GM12801 (cell line): ENCODE results near the gene TOGARAM1.

ENCODE experiments used
- TF ChIP-seq, protein P1 (sequence below): IDR thresholded peaks from one replicate; pipeline ENCODE4 v1.5.1; 2011; ENCODE audit warnings: control low read depth; ENCODE audit not compliant: insufficient read length; ENCODE audit errors: extremely low read depth

Gene TOGARAM1

DNA sequence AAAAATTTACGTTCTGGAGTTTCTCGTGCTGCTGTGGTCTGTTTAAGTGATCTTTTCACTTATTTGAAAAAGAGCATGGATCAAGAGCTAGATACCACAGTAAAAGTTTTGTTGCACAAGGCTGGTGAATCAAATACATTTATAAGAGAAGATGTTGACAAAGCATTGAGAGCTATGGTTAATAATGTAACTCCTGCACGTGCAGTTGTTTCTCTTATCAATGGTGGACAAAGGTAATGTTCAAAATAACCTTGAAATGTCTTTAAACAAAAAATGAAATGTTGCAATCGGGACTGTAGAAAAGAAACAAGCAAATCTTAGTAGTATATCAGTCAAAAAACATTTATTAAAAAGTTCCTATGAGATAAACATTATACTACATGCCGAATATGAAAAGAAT, 82.6 kb downstream of the TOGARAM1 start:
- TF ChIP-seq, protein P1, sequence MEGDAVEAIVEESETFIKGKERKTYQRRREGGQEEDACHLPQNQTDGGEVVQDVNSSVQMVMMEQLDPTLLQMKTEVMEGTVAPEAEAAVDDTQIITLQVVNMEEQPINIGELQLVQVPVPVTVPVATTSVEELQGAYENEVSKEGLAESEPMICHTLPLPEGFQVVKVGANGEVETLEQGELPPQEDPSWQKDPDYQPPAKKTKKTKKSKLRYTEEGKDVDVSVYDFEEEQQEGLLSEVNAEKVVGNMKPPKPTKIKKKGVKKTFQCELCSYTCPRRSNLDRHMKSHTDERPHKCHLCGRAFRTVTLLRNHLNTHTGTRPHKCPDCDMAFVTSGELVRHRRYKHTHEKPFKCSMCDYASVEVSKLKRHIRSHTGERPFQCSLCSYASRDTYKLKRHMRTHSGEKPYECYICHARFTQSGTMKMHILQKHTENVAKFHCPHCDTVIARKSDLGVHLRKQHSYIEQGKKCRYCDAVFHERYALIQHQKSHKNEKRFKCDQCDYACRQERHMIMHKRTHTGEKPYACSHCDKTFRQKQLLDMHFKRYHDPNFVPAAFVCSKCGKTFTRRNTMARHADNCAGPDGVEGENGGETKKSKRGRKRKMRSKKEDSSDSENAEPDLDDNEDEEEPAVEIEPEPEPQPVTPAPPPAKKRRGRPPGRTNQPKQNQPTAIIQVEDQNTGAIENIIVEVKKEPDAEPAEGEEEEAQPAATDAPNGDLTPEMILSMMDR, result no peak

DNA sequence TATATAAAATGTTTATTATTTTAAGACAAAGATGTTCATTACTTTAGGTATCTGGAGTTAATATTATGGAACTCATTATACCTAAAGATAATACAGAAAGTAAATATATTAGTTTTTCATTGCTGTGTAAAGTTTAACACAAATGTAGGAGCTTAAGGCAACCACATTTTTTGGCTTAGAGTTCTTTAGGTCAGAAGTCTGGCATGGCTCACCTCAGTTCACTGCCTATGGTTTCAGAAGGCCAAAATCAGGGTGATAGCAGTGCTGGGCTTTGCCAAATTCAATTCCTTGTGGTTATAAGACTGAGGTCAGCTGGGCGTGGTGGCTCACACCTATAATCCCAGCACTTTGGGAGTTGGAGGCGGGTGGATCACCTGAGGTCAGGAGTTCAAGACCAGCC, 86.4 kb downstream of the TOGARAM1 start:
- TF ChIP-seq, protein P1, result no peak

DNA sequence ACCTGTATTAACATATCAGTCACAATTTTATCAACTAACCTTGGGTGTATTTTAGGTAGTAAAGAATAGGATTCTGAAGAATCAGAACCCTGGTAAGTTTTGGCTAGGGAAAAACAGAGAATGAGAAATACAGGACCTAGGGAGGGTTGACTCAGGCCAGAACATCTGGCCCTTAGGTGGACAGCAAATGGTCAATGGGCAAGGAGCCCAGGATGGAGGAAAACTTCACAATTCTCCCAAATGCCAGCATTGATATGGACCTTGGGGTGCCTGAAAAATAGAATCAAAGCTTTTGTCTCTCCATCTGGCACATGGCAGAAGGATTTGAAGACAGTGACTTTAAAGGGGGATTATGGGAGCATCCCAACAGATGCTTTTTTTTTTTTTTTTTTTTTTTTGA, 89.2 kb downstream of the TOGARAM1 start:
- TF ChIP-seq, protein P1, result no peak

DNA sequence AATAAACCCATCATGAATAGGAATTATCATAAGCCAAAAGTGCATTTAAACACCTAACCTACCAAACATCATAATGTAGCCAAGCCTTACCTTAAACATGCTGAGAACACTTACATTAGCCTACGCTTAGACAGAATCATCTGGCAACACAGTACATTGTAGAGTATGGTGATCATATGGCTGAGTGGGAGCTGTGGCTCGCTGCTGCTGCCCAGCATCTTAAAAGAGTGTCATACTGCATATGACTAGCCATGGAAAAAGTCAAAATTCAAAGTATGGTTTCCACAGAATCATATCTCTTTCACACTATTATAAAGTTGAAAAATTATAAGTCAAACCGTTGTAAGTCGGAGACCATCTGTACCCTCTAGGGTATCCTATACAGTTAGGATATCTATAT, 89.9 kb downstream of the TOGARAM1 start:
- TF ChIP-seq, protein P1, result no peak

DNA sequence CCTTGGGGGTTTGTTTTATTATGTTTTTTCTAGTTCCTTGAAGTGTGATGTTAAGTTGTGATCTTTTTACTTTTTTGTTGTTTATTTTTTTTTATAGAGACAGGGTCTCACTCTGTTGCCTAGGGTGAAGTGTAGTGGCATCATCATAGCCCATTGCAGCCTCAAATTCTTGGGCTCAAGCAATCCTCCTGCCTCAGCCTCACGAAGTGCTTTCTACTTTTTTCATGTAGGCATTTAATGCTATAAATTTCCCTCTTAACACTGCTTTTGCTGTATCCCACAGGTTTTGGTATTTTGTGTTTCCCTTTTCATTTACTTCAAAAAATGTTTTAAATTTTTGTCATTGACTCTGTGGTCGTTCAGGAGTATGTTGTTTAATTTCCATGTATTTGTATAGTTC, 95.4 kb downstream of the TOGARAM1 start:
- TF ChIP-seq, protein P1, result no peak

DNA sequence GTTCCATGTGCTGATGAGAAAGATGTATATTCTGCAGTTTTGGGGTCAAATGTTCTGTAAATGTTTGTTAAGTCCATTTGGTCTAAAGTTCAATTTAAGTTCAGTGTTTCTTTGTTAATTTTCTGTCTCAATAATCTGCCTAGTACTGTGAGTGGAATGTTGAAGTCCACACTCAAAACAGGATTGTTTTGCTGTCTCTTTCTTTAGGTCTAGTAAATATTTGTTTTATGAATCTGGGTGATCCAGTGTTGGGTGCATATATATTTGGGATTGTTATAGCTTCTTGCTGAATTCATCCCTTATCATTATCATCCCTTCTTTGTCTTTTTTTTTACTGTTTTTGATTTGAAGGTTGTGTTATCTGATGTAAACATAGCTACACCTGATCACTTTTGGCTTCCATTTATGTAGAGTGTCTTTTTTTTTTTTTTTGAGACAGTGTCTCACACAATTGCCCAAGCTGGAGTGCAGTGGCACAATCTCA, 95.9 kb downstream of the TOGARAM1 start:
- TF ChIP-seq, protein P1, result no peak

DNA sequence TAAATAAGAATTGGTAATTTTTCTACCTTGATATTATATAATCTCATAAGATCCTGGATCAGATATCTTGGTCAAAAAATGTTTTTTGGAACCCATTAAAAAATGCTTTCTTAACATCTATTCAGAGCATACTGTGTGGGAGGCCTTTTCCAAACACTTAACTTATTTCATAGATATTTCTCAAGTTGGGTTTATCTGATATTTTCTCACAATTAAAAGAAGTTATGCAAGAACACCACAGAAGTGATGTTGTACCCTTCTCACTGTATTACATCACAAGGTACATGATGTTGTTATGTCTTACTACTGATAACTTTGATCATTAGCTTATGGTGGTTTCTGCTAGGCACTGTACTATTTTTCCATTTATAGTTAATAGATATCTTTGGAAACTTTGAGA, 98.6 kb downstream of the TOGARAM1 start:
- TF ChIP-seq, protein P1, result no peak

DNA sequence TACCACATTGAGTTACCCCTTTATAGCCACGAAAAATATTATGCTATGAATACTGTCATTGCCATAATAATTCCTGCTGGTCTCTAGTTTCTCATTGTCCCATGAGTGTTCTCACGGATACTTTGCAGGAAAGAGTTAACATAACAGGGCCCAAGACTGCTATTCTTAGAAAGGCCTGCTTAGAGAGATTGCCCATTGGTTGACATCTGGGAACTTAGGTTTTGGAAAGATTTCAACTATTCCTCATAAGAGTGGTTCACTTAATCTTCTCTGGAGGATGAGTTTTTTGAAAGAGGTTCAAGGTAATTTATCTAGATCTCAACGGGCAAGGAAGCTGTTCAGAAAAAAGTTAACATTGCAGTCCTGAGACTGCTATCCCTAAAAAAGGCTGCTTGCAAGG, 103.5 kb downstream of the TOGARAM1 start:
- TF ChIP-seq, protein P1, result no peak
